ENCODE data around the gene CDAN1.

DNA sequence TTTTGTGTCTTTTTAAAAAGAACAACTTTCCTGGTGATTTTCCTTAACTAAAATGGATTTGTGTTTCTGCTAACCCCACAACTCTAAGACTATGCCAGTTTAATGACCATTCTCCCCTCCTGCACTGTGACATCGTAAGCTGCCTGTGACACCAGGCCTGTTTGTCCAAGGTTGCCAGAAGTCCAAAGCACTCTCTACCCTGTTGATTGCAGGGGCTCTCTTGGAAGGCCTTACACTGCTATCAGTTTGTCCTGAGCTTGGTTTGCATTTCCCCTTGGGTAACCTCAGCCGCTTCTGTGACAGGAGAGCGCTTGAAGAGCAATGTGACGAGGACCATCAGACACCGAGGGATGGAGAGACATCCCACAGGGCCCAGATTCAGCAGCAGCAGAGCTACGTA is 55.8 kb downstream of the CDAN1 start:
- TF ChIP-seq, protein P1, sequence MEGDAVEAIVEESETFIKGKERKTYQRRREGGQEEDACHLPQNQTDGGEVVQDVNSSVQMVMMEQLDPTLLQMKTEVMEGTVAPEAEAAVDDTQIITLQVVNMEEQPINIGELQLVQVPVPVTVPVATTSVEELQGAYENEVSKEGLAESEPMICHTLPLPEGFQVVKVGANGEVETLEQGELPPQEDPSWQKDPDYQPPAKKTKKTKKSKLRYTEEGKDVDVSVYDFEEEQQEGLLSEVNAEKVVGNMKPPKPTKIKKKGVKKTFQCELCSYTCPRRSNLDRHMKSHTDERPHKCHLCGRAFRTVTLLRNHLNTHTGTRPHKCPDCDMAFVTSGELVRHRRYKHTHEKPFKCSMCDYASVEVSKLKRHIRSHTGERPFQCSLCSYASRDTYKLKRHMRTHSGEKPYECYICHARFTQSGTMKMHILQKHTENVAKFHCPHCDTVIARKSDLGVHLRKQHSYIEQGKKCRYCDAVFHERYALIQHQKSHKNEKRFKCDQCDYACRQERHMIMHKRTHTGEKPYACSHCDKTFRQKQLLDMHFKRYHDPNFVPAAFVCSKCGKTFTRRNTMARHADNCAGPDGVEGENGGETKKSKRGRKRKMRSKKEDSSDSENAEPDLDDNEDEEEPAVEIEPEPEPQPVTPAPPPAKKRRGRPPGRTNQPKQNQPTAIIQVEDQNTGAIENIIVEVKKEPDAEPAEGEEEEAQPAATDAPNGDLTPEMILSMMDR (IDR thresholded peaks at IDR 0.05) = no peak
- TF ChIP-seq IRF2 (CRISPR knock-in tag; IDR thresholded peaks at IDR 0.05; ENCODE audit: borderline replicate concordance, low read depth) (no peak), CREB1 (CRISPR knock-in tag; IDR thresholded peaks at IDR 0.05) (no peak), ZNF263 (CRISPR knock-in tag; IDR thresholded peaks at IDR 0.05; ENCODE audit: low read depth) (no peak)
- TF ChIP-seq, protein P2, sequence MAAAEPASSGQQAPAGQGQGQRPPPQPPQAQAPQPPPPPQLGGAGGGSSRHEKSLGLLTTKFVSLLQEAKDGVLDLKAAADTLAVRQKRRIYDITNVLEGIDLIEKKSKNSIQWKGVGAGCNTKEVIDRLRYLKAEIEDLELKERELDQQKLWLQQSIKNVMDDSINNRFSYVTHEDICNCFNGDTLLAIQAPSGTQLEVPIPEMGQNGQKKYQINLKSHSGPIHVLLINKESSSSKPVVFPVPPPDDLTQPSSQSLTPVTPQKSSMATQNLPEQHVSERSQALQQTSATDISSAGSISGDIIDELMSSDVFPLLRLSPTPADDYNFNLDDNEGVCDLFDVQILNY (CRISPR knock-in tag; IDR thresholded peaks at IDR 0.05) = no peak
- TF ChIP-seq, protein P3, sequence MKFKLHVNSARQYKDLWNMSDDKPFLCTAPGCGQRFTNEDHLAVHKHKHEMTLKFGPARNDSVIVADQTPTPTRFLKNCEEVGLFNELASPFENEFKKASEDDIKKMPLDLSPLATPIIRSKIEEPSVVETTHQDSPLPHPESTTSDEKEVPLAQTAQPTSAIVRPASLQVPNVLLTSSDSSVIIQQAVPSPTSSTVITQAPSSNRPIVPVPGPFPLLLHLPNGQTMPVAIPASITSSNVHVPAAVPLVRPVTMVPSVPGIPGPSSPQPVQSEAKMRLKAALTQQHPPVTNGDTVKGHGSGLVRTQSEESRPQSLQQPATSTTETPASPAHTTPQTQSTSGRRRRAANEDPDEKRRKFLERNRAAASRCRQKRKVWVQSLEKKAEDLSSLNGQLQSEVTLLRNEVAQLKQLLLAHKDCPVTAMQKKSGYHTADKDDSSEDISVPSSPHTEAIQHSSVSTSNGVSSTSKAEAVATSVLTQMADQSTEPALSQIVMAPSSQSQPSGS (CRISPR knock-in tag; IDR thresholded peaks at IDR 0.05; ENCODE audit: borderline replicate concordance, low read depth) = no peak
- TF ChIP-seq, protein P4, sequence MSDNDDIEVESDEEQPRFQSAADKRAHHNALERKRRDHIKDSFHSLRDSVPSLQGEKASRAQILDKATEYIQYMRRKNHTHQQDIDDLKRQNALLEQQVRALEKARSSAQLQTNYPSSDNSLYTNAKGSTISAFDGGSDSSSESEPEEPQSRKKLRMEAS (CRISPR knock-in tag; IDR thresholded peaks at IDR 0.05) = no peak
- TF ChIP-seq, protein P5, sequence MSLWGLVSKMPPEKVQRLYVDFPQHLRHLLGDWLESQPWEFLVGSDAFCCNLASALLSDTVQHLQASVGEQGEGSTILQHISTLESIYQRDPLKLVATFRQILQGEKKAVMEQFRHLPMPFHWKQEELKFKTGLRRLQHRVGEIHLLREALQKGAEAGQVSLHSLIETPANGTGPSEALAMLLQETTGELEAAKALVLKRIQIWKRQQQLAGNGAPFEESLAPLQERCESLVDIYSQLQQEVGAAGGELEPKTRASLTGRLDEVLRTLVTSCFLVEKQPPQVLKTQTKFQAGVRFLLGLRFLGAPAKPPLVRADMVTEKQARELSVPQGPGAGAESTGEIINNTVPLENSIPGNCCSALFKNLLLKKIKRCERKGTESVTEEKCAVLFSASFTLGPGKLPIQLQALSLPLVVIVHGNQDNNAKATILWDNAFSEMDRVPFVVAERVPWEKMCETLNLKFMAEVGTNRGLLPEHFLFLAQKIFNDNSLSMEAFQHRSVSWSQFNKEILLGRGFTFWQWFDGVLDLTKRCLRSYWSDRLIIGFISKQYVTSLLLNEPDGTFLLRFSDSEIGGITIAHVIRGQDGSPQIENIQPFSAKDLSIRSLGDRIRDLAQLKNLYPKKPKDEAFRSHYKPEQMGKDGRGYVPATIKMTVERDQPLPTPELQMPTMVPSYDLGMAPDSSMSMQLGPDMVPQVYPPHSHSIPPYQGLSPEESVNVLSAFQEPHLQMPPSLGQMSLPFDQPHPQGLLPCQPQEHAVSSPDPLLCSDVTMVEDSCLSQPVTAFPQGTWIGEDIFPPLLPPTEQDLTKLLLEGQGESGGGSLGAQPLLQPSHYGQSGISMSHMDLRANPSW (CRISPR knock-in tag; conservative IDR thresholded peaks at IDR 0.05; ENCODE audit: low read depth) = no peak
